Ascending aorta (tissue), 2 donors: Measurements from ENCODE around the gene UBA52. TPM values are rescaled to one million over a fixed set of nuclear protein-coding genes. Genes with fewer than 3 reads are reported as not detected.

Experiments used
- DNase-seq, 2 donors: peaks; one replicate each; pipeline ENCODE4 v3.0.0-alpha.2; 2019; ENCODE audit warnings: low spot score in 2 of 2
- H3K27ac ChIP-seq, 2 donors: fragments of 200-600 bp; sonication (generic); one replicate each; pipeline ENCODE4 v1.5.1; 2016 to 2017; ENCODE audit warnings: mild to moderate bottlenecking in 1 of 2
- H3K27me3 ChIP-seq: fragments of 200-600 bp; sonication (generic); one replicate; pipeline ENCODE4 v1.5.1; 2017
- H3K36me3 ChIP-seq, 2 donors: fragments of 200-600 bp; sonication (generic); one replicate each; pipeline ENCODE4 v1.5.1; 2016
- H3K4me1 ChIP-seq, 2 donors: fragments of 200-600 bp; sonication (generic); one replicate each; pipeline ENCODE4 v1.5.1; 2016 to 2017; ENCODE audit warnings: mild to moderate bottlenecking in 1 of 2
- H3K4me3 ChIP-seq, 2 donors: fragments of 200-600 bp; sonication (generic); one replicate each; pipeline ENCODE4 v1.5.1; 2016 to 2017; ENCODE audit warnings: mild to moderate bottlenecking in 1 of 2
- H3K9me3 ChIP-seq, 2 donors: fragments of 200-600 bp; sonication (generic); one replicate each; pipeline ENCODE4 v1.5.1; 2016
- CTCF ChIP-seq, 3 experiments: fragments of 200-600 bp in 2 of 3; fragments of 450-650 bp in 1 of 3; sonication (generic) in 2 of 3; IDR thresholded peaks; one replicate each; pipeline ENCODE4 v1.5.1; 2016 to 2019; ENCODE audit warnings: antibody characterized with exemption in 3 of 3, mild to moderate bottlenecking in 1 of 3, moderate library complexity in 1 of 3
- intact Hi-C: fragments of 100-400 bp; cut with DNase I; formaldehyde crosslinking; loops from one replicate; pipeline ENCODE4 v1.15.1; 2023
- total RNA-seq: library from RNA; depleted of rRNA; stranded (reverse); fragments of >200 nt; gene quantifications from one replicate; pipeline ENCODE4 v1.1.0, GENCODE V29; 2016

The UBA52 gene
- total RNA-seq, 1 donor from 2014 or later: 554 TPM

GRCh38 chr19:18566953-18567352 lies 4.7 kb upstream of the UBA52 start:
- H3K4me1 ChIP-seq: peaks cover 0 to 14% of the 10 kb centered on the region in 2 donors
- H3K9me3 ChIP-seq: no peaks in the 10 kb centered on the region
- no peak overlapping the region for H3K4me3 ChIP-seq
- TF ChIP-seq CTCF (IDR thresholded peaks at IDR 0.05): no peak
- H3K27ac ChIP-seq: no peak overlapping the region
- H3K36me3 ChIP-seq: peaks cover 57 to 59% of the 10 kb centered on the region in 2 donors
- no peaks in the 10 kb centered on the region for H3K27me3 ChIP-seq
- intact Hi-C loops: no loop called here
- DNase-seq: no peak

- Histone ChIP-seq H3K27me3 (no peaks in the 10 kb centered on the region), H3K36me3 (peaks cover 57 to 62% of the 10 kb centered on the region in 2 donors), H3K9me3 (no peaks in the 10 kb centered on the region), H3K4me1 (peaks cover 11 to 13% of the 10 kb centered on the region in 2 donors), H3K4me3 (no peak overlapping the region), H3K27ac (peak overlapping the region; percentile 19 to 38)
- intact Hi-C loops: no loop called here
- DNase-seq: no peak
- no peak for TF ChIP-seq CTCF (IDR thresholded peaks at IDR 0.05)
These were observed 3.3 kb upstream of the UBA52 start for GRCh38 chr19:18568367-18568766.

GRCh38 chr19:18574691-18575291 lies 3.1 kb downstream of the UBA52 start:
- peaks cover 30 to 43% of the 10 kb centered on the region in 2 donors for H3K36me3 ChIP-seq
- intact Hi-C loops: loop anchor here (5.0 kb wide), 1 partner anchor 122 kb away; no protein-coding TSS in a partner anchor

GRCh38 chr19:18576383-18576782 lies 4.7 kb downstream of the UBA52 start:
- Histone ChIP-seq H3K27ac (no peak overlapping the region), H3K27me3 (no peaks in the 10 kb centered on the region), H3K4me1 (peaks cover 11 to 13% of the 10 kb centered on the region in 2 donors), H3K9me3 (no peaks in the 10 kb centered on the region), H3K36me3 (peaks cover 30 to 43% of the 10 kb centered on the region in 2 donors), H3K4me3 (no peak overlapping the region)
- intact Hi-C loops: no loop called here
- DNase-seq: no peak
- TF ChIP-seq CTCF (IDR thresholded peaks at IDR 0.05): no peak

More at GRCh38 chr19:18574691-18575291, 3.1 kb downstream of the UBA52 start:
- no peak for DNase-seq
- Histone ChIP-seq H3K27ac (no peak overlapping the region), H3K4me1 (peaks cover 11 to 15% of the 10 kb centered on the region in 2 donors), H3K9me3 (no peaks in the 10 kb centered on the region), H3K27me3 (no peaks in the 10 kb centered on the region), H3K4me3 (no peak overlapping the region)
- no peak for TF ChIP-seq CTCF (IDR thresholded peaks at IDR 0.05)

GRCh38 chr19:18577365-18577914 lies 5.8 kb downstream of the UBA52 start:
- Histone ChIP-seq H3K27ac (no peak overlapping the region), H3K36me3 (peaks cover 30 to 43% of the 10 kb centered on the region in 2 donors), H3K4me1 (peaks cover 6 to 11% of the 10 kb centered on the region in 2 donors), H3K27me3 (no peaks in the 10 kb centered on the region), H3K9me3 (no peaks in the 10 kb centered on the region), H3K4me3 (no peak overlapping the region)
- intact Hi-C loops: no loop called here
- no peak for TF ChIP-seq CTCF (IDR thresholded peaks at IDR 0.05)
- DNase-seq: no peak
